ENCODE measurements around the gene PTK7.

DNA sequence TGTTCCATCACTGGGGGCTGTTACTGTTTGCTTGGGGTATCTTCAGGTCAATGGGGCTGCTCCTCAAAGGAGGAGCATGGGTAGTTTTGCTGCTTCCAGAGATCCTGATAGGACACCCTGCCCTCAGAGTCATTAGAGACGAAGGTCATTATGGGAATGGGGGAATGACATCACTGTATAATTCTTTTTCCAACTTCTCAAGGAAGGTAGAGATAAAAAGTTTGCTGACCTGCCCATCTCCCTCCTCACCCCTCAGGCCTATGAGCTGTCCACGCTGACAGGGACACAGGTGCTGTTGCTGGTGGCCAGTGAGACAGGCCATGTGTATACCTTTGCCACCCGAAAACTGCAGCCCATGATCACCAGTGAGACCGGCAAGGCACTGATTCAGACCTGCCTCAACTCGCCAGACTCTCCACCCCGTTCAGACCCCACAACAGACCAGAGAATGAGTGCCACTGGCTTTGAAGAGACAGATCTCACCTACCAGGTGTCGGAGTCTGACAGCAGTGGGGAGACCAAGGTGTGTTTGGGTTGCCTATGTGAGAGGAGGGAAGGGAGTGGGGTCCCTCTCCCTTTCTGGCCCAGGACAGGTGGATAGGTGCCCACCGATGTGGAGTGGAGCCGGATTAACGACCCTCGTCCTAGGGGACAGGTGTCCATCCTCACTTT, 97.6 kb downstream of the PTK7 start:
- TF ChIP-seq CTCF (IDR thresholded peaks at IDR 0.05), result no peak
- no peak for TF ChIP-seq POLR2AphosphoS5 (IDR thresholded peaks at IDR 0.05)
- no peak for TF ChIP-seq POLR2A (IDR thresholded peaks at IDR 0.05)
- no peak for TF ChIP-seq EP300 (IDR thresholded peaks at IDR 0.05)
